NCI-H2196 treated with DMSO at 0.1 percent for 48 hours (cell line): ENCODE data around the gene NGF.

Source experiments
- DNase-seq: peaks from one replicate; lab custom pipeline; 2025; ENCODE audit not compliant: unreplicated experiment; lab: John Stamatoyannopoulos, UW

The NGF gene

GRCh38 chr1:115239426-115239825 is 98.6 kb downstream of the NGF start:
- no peak for DNase-seq

GRCh38 chr1:115239148-115239422 is 99.0 kb downstream of the NGF start:
- DNase-seq, result no peak

GRCh38 chr1:115238336-115239147 is 99.5 kb downstream of the NGF start:
- no peak for DNase-seq

- DNase-seq, result no peak
These were observed 100.5 kb downstream of the NGF start for GRCh38 chr1:115237507-115237906.

GRCh38 chr1:115237023-115237422 is 101.0 kb downstream of the NGF start:
- no peak for DNase-seq
